ENCODE measurements around the gene DHX9.

GRCh38 chr1:182803846-182804245 lies 35.3 kb upstream of the DHX9 start:
- no peak for TF ChIP-seq POLR2AphosphoS5 (IDR thresholded peaks at IDR 0.05; ENCODE audit: low read depth)
- TF ChIP-seq, protein P1, sequence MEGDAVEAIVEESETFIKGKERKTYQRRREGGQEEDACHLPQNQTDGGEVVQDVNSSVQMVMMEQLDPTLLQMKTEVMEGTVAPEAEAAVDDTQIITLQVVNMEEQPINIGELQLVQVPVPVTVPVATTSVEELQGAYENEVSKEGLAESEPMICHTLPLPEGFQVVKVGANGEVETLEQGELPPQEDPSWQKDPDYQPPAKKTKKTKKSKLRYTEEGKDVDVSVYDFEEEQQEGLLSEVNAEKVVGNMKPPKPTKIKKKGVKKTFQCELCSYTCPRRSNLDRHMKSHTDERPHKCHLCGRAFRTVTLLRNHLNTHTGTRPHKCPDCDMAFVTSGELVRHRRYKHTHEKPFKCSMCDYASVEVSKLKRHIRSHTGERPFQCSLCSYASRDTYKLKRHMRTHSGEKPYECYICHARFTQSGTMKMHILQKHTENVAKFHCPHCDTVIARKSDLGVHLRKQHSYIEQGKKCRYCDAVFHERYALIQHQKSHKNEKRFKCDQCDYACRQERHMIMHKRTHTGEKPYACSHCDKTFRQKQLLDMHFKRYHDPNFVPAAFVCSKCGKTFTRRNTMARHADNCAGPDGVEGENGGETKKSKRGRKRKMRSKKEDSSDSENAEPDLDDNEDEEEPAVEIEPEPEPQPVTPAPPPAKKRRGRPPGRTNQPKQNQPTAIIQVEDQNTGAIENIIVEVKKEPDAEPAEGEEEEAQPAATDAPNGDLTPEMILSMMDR (IDR thresholded peaks at IDR 0.05; ENCODE audit: insufficient read depth, low read length): no peak
- no peak for TF ChIP-seq GABPA (IDR thresholded peaks at IDR 0.05; ENCODE audit: low read depth)
- TF ChIP-seq REST (IDR thresholded peaks at IDR 0.05; ENCODE audit: insufficient replicate concordance, low read depth): no peak
- TF ChIP-seq SPI1 (IDR thresholded peaks at IDR 0.05; ENCODE audit: borderline replicate concordance, low read depth): no peak

Data from HL-60 (cell line).